ENCODE results near the gene RIOK2. TPM values are rescaled to one million over a fixed set of nuclear protein-coding genes. Genes with fewer than 3 reads are reported as not detected.
"Not testable (repeated sequence)": the region's sequence is repeated elsewhere in the genome, so short reads cannot be mapped to it uniquely, and the experiment has no call there.

RIOK2 gene
- total RNA-seq: 14.7 TPM

- ATAC-seq: peak; percentile 96
Observed at GRCh38 chr5:97183100-97183929, at the start of gene RIOK2. TSS of gene RIOK2 (minus strand) at chr5:97183247. CDS start at chr5:97183191, 56 bp downstream.

- peak; percentile 68 for ATAC-seq
Observed at GRCh38 chr5:97231025-97231636, 48.1 kb upstream of the RIOK2 start.

GRCh38 chr5:97229688-97230285 is 46.7 kb upstream of the RIOK2 start:
- no peak for ATAC-seq

- no peak for ATAC-seq
Observed at GRCh38 chr5:97229196-97229595, 46.1 kb upstream of the RIOK2 start.

- no peak for ATAC-seq
Observed at GRCh38 chr5:97225222-97225621, 42.2 kb upstream of the RIOK2 start.

GRCh38 chr5:97224112-97224750 is 41.2 kb upstream of the RIOK2 start:
- no peak for ATAC-seq

GRCh38 chr5:97223596-97223995 is 40.5 kb upstream of the RIOK2 start:
- ATAC-seq: no peak

GRCh38 chr5:97209343-97209742 is 26.3 kb upstream of the RIOK2 start:
- no peak for ATAC-seq

GRCh38 chr5:97208714-97209113 is 25.7 kb upstream of the RIOK2 start:
- no peak for ATAC-seq

- no peak for ATAC-seq
Observed at GRCh38 chr5:97208184-97208713, 25.2 kb upstream of the RIOK2 start.

GRCh38 chr5:97194366-97194765 is 11.3 kb upstream of the RIOK2 start:
- ATAC-seq: no peak

- no peak for ATAC-seq
Observed at GRCh38 chr5:97193355-97193688, 10.3 kb upstream of the RIOK2 start.

GRCh38 chr5:97192580-97193354 is 9.7 kb upstream of the RIOK2 start:
- no peak for ATAC-seq

- no peak for ATAC-seq
Observed at GRCh38 chr5:97191893-97192292, 8.8 kb upstream of the RIOK2 start.

GRCh38 chr5:97189523-97189922 is 6.5 kb upstream of the RIOK2 start:
- ATAC-seq: not testable (repeated sequence)

GRCh38 chr5:97183930-97184213 is 825 bp upstream of the RIOK2 start:
- no peak for ATAC-seq

- no peak for ATAC-seq
Observed at GRCh38 chr5:97182571-97183099, 412 bp downstream of the RIOK2 start.

GRCh38 chr5:97181856-97182545 is 1.0 kb downstream of the RIOK2 start:
- no peak for ATAC-seq

- ATAC-seq: not testable (repeated sequence)
Observed at GRCh38 chr5:97179457-97179856, 3.6 kb downstream of the RIOK2 start.

GRCh38 chr5:97172227-97172626 is 10.8 kb downstream of the RIOK2 start:
- ATAC-seq: no peak

GRCh38 chr5:97171703-97172102 is 11.3 kb downstream of the RIOK2 start:
- no peak for ATAC-seq

- no peak for ATAC-seq
Observed at GRCh38 chr5:97167435-97167834, 15.6 kb downstream of the RIOK2 start.

Data from esophagus mucosa (tissue), 1 donor.